H1 (cell line): ENCODE results near the gene TEDDM1. TPM values are rescaled to one million over a fixed set of nuclear protein-coding genes. Genes with fewer than 3 reads are reported as not detected.

Experiments
- CEBPB ChIP-seq: IDR thresholded peaks from 2 replicates; pipeline ENCODE4 v1.6.1; 2012; ENCODE audit warnings: low read depth, low read length
- GTF2F1 ChIP-seq: IDR thresholded peaks from 2 replicates; pipeline ENCODE4 v1.6.1; 2012; ENCODE audit warnings: low read depth, low read length, improper control_type of control experiment, borderline replicate concordance
- MAFK ChIP-seq: IDR thresholded peaks from 2 replicates; pipeline ENCODE4 v1.6.1; 2012; ENCODE audit warnings: low read depth, mild to moderate bottlenecking, improper control_type of control experiment, low read length
- polyA plus RNA-seq, 7 experiments: library from polyadenylated mRNA; depleted of rRNA in 3 of 7; stranded (reverse) in 5 of 7; unstranded in 2 of 7; fragments of >200 nt in 5 of 7; fragments of 200-250 nt in 2 of 7; gene quantifications; 1 replicate in 5 of 7; 2 replicates in 1 of 7; 4 replicates in 1 of 7; pipeline versions ENCODE4 v1.2.1 to v1.2.3, GENCODE V29; 2011 to 2013; ENCODE audit warnings: missing spikeins in 2 of 7, mixed read lengths in 2 of 7
- total RNA-seq: library from RNA; stranded (reverse); fragmentation: NEBNext Ultra II Directional; extraction: Animal tissue kit (Norgen Biotek cat#: 25700); gene quantifications from 2 replicates; pipeline ENCODE4 v1.2.1, GENCODE V29; 2021
- TF ChIP-seq, protein P1 (sequence below): IDR thresholded peaks from 2 replicates; pipeline ENCODE4 v1.6.1; 2011; ENCODE audit warnings: low read depth, mild to moderate bottlenecking, low read length; ENCODE audit not compliant: insufficient read depth
- TF ChIP-seq, protein P2 (sequence below): IDR thresholded peaks from 2 replicates; pipeline ENCODE4 v1.6.1; 2011; ENCODE audit warnings: low read length, improper control_type of control experiment

TEDDM1 gene
- total and polyA plus RNA-seq, 2 of the 8 experiments (the other 6 are each of a cell fraction or from before 2014, with no cell fraction given), result not detected

DNA sequence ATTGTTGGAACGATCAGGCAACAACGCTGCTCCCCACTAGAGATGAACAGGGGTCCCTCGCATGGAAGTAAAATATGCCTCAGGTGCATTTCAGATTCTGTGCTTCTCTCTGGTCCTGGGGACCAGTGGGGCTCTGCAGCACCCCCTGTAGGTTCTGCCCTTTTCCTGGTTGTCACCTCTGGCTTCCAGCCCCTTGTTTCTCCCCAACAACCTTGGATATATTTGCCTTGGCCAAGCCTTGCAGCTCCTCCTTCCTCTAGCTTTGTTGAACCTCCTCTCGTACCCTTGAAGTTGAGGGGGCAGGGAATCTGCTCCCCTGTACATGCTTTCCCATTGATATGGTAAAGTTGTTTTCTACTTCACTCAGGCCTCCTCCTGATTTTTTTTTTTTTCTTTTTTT, 44.0 kb upstream of the TEDDM1 start (continued):
- TF ChIP-seq, protein P1, sequence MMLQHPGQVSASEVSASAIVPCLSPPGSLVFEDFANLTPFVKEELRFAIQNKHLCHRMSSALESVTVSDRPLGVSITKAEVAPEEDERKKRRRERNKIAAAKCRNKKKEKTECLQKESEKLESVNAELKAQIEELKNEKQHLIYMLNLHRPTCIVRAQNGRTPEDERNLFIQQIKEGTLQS, result no peak
- TF ChIP-seq CEBPB, result no peak
- no peak for TF ChIP-seq GTF2F1
- no peak for TF ChIP-seq MAFK
- TF ChIP-seq, protein P2, sequence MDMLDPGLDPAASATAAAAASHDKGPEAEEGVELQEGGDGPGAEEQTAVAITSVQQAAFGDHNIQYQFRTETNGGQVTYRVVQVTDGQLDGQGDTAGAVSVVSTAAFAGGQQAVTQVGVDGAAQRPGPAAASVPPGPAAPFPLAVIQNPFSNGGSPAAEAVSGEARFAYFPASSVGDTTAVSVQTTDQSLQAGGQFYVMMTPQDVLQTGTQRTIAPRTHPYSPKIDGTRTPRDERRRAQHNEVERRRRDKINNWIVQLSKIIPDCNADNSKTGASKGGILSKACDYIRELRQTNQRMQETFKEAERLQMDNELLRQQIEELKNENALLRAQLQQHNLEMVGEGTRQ, result no peak
